GM12875 (cell line): ENCODE measurements around the gene TCF7L2.

ENCODE experiments used
- H3K4me3 ChIP-seq: one replicate; pipeline ENCODE4 v1.5.1; 2011; ENCODE audit warnings: low read depth, low read length, control low read depth
- CTCF ChIP-seq: IDR thresholded peaks from 2 replicates; pipeline ENCODE4 v1.5.1; 2011; ENCODE audit warnings: low read depth, mild to moderate bottlenecking, control low read depth, inconsistent platforms, low read length, moderate library complexity, borderline replicate concordance; ENCODE audit not compliant: insufficient read depth

TCF7L2 gene

GRCh38 chr10:113045147-113046055, 95.4 kb downstream of the TCF7L2 start:
- TF ChIP-seq CTCF, result no peak
- H3K4me3 ChIP-seq, result no peak overlapping the region

- H3K4me3 ChIP-seq, result no peak overlapping the region
- no peak for TF ChIP-seq CTCF
Observed at GRCh38 chr10:113047151-113047550, 97.1 kb downstream of the TCF7L2 start.

GRCh38 chr10:113047605-113047962, 97.5 kb downstream of the TCF7L2 start:
- no peak for TF ChIP-seq CTCF
- H3K4me3 ChIP-seq, result no peak overlapping the region

DNA sequence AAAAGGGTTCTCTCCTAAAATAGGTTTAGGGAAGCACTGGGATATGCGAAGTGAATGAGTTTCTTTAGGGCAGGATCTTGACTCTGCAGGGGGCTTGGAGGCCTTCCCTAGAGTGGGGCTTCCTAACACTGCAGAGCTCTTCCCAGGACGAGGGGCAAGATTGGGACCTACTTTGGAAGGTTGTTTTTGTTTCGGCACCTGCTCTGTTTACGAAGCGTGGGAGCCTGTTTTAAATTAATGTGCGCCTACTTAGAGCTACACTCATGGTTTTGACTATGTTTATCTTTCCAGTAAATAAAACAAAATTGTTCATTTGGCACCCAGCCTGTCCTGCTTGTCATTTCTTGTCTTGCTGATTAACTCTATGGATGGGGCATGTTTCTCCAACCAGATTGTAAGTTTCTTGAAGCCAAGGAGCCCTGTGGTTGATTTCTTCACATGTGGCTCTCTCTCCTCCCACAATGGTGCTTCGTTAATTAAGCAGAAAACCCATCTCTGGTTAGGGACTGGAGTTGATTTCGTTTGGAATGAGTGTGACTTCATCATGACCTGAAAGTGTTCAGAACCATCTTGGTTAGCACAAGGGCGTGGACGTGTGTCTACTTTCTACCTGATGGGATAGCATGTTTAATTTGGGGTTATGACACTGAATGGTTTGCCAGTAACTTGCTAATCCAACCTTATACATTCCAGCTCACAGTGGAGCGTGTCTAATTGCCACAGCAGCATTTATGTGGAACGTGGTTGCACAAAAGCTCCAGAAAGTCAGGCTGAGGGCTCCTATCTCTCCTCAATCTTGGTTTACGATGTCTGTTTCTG, 98.1 kb downstream of the TCF7L2 start:
- no peak for TF ChIP-seq CTCF
- no peak overlapping the region for H3K4me3 ChIP-seq

- no peak for TF ChIP-seq CTCF
- no peak overlapping the region for H3K4me3 ChIP-seq
Observed at GRCh38 chr10:113049881-113050280, 99.8 kb downstream of the TCF7L2 start.

DNA sequence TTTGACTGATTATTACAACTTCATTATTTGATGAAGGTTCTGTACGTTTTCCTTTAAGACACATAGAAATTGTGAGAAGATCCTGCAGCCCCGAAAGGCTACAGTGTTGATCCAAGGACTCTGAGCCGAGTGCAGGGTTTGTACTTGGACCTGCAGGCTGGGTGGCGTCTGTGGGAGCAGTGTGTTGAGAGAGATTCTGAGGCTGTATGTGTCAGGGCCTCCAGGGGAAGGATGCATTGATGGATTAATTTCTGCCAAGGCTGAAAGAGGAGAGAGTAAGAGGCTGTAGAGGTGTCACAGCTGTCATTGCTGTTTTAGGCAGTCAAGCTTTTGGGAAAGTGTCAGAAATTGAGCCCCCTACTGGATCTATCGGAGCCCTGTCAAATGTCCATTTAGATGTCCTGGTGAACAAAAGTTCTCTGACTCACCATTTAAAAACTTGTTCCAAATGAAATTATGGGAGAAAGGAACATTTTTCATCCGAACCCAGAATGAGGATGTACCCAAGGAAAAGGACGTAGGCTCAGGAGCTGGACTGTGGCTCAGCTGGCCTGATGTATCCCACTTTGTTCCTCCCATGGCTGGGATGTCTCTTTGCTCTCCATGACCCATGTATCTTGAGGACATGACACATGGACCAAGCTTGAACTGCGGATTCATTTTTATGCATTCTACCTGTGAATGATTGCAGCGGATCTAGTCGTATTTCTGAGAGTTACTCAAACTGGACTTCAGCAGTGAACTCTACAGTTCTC, 102.2 kb downstream of the TCF7L2 start:
- TF ChIP-seq CTCF, result no peak
- no peak overlapping the region for H3K4me3 ChIP-seq
